AG04449 (cell line): Measurements from ENCODE around the gene GPR87.

ENCODE experiments used
- CTCF ChIA-PET: fragments of 350-600 bp; formaldehyde crosslinking; extraction: SDS; loops from one replicate; lab custom pipeline; 2021; ENCODE audit warnings: antibody characterized with exemption; lab: Yijun Ruan, JAX
- POLR2A ChIA-PET: fragments of 400-600, 350-600 bp; formaldehyde crosslinking; extraction: SDS; loops from one replicate; lab custom pipeline; 2020; ENCODE audit warnings: antibody characterized with exemption, inconsistent platforms; lab: Yijun Ruan, JAX
- DNase-seq: peaks from one replicate; pipeline ENCODE4 v3.0.0-alpha.2; 2010; ENCODE audit warnings: low read depth, low spot score
- H3K4me3 ChIP-seq: 2 replicates; pipeline ENCODE4 v1.5.1; 2011; ENCODE audit warnings: low read depth, mild to moderate bottlenecking, control low read depth, low read length
- TF ChIP-seq, protein P1 (sequence below): IDR thresholded peaks from one replicate; pipeline ENCODE4 v1.5.1; 2011; ENCODE audit warnings: mild to moderate bottlenecking, moderate library complexity, low read length, control low read depth, inconsistent platforms; ENCODE audit not compliant: insufficient read depth; ENCODE audit errors: missing control alignments

GPR87 gene, protein sequence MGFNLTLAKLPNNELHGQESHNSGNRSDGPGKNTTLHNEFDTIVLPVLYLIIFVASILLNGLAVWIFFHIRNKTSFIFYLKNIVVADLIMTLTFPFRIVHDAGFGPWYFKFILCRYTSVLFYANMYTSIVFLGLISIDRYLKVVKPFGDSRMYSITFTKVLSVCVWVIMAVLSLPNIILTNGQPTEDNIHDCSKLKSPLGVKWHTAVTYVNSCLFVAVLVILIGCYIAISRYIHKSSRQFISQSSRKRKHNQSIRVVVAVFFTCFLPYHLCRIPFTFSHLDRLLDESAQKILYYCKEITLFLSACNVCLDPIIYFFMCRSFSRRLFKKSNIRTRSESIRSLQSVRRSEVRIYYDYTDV

DNA sequence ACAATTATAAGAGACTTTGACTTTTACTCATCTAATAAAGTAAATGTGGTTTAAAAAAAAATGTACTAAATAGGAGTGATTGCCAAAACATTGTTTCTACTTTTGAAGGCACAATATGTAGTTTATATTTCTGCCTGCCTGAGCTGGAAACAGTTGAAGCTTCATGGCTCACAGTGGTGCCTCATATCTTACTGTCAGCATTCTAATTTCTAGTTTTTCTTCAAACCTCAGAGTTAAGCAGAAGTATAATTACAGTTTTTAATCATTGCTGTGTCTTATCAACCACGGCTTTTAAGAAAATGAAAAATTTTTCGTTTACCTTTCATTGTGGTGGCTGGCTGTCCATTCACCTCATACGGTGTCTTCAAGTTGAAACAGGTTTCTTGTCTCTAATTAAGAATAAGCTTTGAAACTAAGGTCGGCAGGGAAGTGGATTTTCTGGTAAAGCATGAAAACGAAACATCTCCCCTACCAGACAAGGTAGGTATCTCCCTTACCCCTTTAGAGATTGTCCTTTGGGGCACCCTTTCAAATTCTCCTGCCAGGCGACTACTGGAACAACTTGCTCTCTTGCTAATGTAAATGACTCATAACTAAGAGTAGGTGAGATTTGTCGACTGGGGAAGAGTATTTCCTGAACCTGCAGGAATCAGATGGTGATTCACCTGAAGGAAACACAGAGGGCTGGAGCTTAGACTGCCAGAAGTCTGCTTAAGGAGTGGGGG lies at the start of gene GPR87:
TSS of gene GPR87 (minus strand) at position 554 of the 725 bp plus-strand sequence. CDS start 16,720 bp downstream, outside the sequence.
- H3K4me3 ChIP-seq = no peak within 1 kb of the TSS
- CTCF ChIA-PET = interaction anchor here (10.6 kb wide), 1 partner anchor 10 kb away, joined by 94 read pairs; the partner anchor contains the start of gene P2RY13
- no peak for DNase-seq
- TF ChIP-seq, protein P1, sequence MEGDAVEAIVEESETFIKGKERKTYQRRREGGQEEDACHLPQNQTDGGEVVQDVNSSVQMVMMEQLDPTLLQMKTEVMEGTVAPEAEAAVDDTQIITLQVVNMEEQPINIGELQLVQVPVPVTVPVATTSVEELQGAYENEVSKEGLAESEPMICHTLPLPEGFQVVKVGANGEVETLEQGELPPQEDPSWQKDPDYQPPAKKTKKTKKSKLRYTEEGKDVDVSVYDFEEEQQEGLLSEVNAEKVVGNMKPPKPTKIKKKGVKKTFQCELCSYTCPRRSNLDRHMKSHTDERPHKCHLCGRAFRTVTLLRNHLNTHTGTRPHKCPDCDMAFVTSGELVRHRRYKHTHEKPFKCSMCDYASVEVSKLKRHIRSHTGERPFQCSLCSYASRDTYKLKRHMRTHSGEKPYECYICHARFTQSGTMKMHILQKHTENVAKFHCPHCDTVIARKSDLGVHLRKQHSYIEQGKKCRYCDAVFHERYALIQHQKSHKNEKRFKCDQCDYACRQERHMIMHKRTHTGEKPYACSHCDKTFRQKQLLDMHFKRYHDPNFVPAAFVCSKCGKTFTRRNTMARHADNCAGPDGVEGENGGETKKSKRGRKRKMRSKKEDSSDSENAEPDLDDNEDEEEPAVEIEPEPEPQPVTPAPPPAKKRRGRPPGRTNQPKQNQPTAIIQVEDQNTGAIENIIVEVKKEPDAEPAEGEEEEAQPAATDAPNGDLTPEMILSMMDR = no peak
- POLR2A ChIA-PET = no interaction called here

DNA sequence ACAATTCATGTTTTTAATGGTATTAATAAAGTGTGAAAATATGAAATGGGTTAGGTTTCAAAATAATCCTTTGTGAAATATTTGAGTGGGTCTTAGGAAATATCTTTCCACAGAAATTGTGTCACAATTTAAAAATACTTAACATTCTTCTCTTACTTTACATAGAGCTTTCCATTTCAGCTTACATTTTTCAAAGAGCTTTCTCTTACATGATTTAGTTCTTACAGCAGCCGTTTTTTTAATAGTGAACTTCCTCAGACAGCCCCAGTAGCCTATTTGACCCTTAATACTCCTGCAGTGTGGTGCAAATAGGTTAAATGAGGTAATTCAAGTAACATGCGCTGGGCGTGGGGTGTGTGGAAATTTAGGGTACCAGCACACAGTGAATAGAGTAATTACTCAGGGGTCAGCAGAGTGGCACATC lies 46.1 kb upstream of the GPR87 start:
- TF ChIP-seq, protein P1 = no peak
- no peak overlapping the region for H3K4me3 ChIP-seq
- ChIA-PET CTCF (interaction anchor here (1.0 to 2.4 kb wide), 3 partner anchors 32 to 105 kb away, joined by 3 to 5 read pairs (median 3); no protein-coding TSS in a partner anchor), POLR2A (no interaction called here)
- no peak for DNase-seq

DNA sequence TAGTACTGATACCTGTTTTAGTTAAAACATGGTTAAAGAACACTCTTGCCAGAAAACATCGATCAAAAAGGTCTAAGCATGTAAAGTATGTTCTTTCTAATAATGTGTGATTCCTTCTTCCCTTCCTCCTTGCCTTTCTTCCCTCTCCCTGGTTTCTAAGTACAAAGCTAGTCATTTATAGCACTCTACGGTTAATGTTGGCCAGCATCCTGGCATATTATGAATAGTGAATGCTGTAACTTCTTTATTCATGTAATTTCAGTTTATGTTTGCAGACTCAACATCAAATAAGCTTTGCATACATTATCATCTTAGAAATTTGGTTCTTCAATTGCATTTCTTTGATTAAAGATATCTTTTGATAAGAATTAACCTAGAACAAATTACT lies 40.8 kb upstream of the GPR87 start:
- POLR2A ChIA-PET = no interaction called here

DNA sequence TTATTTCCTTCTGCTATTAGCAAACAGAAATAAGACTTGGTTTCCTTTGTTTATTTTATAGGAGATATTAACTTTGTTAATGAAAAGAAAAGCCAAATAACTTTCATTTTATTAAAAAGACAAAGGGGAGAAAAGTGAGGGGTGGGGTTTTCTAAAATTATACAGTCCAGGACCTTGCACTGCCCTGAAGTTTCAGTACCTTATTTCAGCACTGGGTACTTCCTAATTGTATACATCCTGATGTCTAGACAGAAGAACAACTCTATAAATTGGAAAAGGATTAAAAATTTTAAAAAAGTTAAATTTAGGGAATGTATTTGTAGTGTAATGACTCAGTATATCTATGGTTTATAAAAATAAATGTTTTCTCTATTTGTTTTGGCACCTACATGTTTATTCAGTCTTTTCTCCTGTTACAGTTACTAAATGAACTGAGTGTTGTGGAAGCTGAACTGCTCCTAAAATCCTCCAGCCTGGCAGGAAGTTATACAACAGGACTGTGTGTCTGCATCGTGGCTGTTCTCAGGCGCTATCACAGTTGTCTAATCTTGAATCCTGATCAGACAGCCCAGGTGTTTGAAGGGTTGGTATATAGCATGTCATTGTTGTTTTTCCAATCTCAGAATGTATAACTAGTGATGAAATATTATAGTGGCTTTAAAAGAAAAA lies 40.3 kb upstream of the GPR87 start:
- POLR2A ChIA-PET = no interaction called here
- TF ChIP-seq, protein P1 = no peak
- CTCF ChIA-PET = interaction anchor here (1.6 kb wide), 1 partner anchor 28 kb away, joined by 7 read pairs; the partner anchor contains the start of gene P2RY13
- DNase-seq = no peak
- no peak overlapping the region for H3K4me3 ChIP-seq

More for the DNA sequence above, 40.8 kb upstream of the GPR87 start:
- CTCF ChIA-PET = interaction anchor here (1.6 kb wide), 1 partner anchor 29 kb away, joined by 7 read pairs; the partner anchor contains the start of gene P2RY13
- H3K4me3 ChIP-seq = no peak overlapping the region
- TF ChIP-seq, protein P1 = no peak
- DNase-seq = no peak

DNA sequence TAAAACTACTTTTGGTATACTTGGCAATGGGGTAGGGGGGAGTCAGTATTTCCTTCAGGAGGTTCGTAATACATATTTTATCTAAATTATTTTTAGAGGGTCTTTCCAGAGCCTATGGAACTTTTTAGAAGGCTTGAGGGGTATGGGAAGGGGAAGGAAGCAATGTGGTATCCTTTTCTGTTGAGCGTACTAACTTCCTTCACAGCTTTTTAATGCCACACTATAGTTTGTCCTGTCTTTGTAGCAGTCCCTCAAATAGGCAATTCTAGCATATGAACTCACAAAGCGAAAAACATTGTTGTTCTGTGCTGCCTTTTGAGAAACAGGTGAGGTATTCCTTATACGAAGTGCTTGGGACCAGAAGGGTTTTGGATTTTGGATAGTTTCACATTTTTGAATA lies 35.0 kb upstream of the GPR87 start:
- POLR2A ChIA-PET = no interaction called here
- no peak overlapping the region for H3K4me3 ChIP-seq
- CTCF ChIA-PET = no interaction called here
- no peak for DNase-seq
- TF ChIP-seq, protein P1 = no peak
